SK-N-MC (cell line): ENCODE data around the gene AGT.

Source experiments
- EZH2 ChIP-seq: fragments of 200-600 bp; sonication (generic); IDR thresholded peaks from one replicate; pipeline ENCODE4 v1.6.1; 2017; ENCODE audit warnings: antibody characterized with exemption
- POLR2AphosphoS5 ChIP-seq: IDR thresholded peaks from 2 replicates; pipeline ENCODE4 v1.6.1; 2012; ENCODE audit warnings: mild to moderate bottlenecking, low read depth, low read length, borderline replicate concordance

GRCh38 chr1:230709619-230710542 lies 4.0 kb downstream of the AGT start:
- no peak for TF ChIP-seq POLR2AphosphoS5
- TF ChIP-seq EZH2 = no peak
